NCI-H187 treated with DMSO at 0.1 percent for 48 hours (cell line): ENCODE data around the gene ZNF335.
A peak's percentile ranks its signal among the peaks of the same experiment; 100 is the strongest.
"Not testable (repeated sequence)": the region's sequence is repeated elsewhere in the genome, so short reads cannot be mapped to it uniquely, and the experiment has no call there.

Source experiments
- DNase-seq: peaks from one replicate; lab custom pipeline; 2025; lab: John Stamatoyannopoulos, UW

Gene ZNF335

DNA sequence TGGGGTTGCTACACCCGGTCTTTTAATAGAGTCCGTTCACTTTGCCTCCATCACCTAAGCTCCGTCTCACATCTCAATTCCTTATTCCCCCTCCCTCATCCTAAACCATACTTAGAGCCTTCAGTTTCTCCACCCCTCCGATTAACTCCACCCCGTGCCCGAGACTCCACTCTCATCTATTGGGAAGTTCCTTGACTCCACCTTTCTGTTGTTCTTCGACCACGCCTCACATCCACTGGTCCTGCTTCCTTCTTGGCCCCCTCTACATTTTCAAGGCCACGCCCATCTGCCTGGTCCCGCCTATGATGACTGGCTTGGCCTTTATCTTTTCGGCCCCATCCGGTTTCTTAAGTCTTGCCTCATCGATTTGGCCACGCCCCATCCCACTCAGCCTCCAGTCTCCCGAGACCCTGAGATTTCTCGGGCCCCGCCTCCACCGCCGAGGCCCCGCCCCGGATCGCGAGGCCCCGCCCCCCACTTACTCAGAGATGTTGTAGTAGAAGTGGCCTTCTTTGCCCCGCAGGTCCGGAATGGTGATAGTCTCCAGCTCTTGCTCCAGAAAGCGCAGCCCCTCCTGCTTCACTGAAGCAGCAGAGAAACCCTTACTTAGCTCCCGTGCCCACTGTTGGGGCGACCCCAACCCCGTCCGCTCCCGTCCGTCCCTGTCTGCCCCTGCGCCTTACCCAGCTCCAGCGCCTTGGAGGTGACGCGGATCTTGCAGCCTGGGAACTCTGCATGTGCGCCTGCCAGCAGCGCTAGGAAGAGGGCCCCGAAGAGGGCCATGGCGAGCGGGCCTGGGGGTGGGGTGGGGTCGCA is 61.1 kb downstream of the ZNF335 start:
- peak; percentile 57 for DNase-seq

DNA sequence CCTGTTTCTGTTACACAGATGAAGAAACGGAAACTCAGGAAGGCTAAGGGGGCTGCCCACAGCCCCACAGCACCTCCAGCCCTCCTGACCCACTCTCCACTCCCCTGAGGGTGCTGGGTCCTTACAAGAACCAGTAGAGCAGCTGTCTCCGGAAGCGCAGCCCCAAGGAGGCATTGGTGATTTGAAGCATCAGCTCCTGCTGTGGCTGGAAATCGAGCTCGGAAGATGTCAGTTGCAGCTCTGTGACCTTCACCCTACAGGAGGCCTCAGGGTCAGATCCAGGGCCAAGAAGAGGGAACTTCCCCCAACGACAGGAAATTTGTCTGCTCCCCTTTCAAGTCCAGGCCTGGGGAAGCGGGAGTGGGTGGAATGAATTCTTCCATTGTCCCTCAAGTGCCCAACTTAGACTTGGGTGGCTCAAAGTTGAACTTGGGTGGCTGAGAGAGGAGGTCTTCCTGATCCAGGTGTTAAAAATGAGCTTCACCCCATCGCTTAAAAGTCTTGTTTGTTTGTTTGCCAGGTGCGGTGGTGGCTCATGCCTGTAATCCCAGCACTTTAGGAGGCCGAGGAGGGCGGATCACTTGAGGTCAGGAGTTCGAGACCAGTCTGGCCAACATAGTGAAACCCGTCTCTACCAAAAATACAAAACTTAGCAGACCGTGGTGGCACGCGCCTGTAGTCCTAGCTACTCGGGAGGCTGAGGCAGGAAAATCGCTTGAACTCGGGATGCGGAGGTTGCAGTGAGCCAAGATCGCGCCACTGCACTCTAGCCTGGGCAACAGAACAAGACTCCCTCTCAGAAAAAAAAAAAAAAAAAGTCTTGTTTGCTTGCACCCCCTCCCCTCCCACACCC is 62.0 kb downstream of the ZNF335 start:
- DNase-seq = no peak

- no peak for DNase-seq
Measured at GRCh38 chr20:45909336-45909808, 62.6 kb downstream of the ZNF335 start.

GRCh38 chr20:45908084-45908483 is 63.9 kb downstream of the ZNF335 start:
- no peak for DNase-seq

- no peak for DNase-seq
Measured at GRCh38 chr20:45907219-45907948, 64.6 kb downstream of the ZNF335 start.

DNA sequence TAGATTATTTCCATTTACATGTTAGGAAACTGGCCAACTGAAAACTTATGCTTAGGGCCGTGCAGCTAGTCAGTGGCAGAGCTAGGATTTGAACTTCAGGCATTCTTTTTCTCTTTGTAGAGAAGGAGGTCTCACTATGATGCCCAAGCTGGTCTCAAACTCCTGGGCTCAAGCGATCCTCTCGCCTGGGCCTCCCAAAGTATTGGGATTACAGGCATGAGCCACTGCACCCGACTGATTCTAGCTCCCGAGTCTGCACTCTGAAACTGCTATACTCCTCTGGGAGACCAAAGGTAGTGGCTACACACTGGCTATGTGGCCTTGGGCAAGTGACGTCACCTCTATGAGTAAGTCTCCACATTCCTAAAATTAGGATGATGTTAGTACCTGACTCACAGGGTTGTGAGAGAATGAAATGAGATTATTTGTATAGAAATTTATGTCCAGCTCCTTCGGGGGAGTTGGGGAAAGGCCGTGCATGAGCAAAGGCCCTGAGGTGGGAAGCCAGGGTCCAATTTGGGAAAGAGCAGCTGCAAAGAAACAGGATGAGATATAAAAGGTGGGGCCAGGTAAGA is 66.4 kb downstream of the ZNF335 start:
- no peak for DNase-seq

GRCh38 chr20:45904583-45905504 is 67.2 kb downstream of the ZNF335 start:
- DNase-seq = no peak

- no peak for DNase-seq
Measured at GRCh38 chr20:45902199-45902701, 69.8 kb downstream of the ZNF335 start.

DNA sequence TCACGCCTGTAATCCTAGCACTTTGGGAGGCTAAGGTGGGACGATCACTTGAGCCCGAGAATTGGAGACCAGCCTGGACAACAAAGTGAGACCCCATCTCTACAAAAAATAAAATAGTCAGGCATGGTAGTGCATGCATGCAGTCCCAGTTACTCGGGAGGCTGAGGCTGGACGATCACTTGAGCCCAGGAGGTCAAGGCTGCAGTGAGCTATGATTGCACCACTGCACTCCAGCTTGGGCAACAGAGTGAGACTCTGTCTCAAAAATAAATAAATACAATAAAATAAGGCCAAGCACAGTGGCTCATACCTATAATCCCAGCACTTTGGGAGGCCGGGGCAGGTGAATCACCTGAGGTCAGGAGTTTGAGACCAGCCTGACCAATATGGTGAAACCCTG is 70.7 kb downstream of the ZNF335 start:
- not testable (repeated sequence) for DNase-seq

DNA sequence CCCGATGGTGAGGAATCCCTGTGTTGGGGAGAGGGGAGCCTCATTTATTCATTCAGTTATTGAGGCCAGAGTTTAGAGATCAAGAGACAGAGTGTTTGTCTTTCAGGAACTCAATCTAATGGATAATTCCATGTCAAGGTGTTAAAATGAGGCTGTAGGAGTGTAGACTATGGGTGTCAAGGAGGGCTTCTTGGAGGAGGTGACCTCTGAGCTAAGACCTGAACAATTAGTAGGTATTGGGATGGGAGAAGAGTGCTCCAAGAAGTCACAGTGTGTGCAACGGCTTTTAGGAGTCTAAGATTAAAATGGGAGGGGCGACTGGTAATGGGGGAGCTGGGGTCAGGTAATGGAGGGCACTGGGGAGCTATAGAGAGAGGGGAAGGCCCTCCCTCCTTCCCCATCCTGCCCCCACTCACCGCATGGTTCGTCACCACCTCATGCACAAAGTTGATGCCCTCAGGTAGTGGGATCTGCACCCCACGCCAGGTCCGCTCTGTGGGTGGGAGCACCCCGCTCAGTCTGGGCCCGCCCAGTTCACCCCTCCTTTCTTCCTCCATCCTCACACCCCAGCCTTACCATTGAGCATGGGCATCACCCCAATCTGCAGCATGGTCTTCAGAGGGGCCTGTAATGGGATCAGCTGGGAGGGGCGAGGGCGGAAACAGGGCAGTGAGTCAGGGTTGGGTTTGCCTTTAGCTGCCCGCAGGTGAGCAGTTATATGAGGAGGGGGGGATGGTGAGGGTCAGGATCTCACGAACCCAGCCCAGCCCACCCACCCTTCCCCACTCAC is 72.8 kb downstream of the ZNF335 start:
- no peak for DNase-seq
